Hematopoietic multipotent progenitor cell treated with erythropoietin and hydrocortisone succinate and interleukin-3 and kit ligand, for 4 days (in vitro differentiated cells): Measurements from ENCODE around the gene ING1.
"Not testable (repeated sequence)": the region's sequence is repeated elsewhere in the genome, so short reads cannot be mapped to it uniquely, and the experiment has no call there.

ENCODE experiments used
- DNase-seq: peaks from one replicate; pipeline ENCODE4 v3.0.0-alpha.2; 2015

The ING1 gene

DNA sequence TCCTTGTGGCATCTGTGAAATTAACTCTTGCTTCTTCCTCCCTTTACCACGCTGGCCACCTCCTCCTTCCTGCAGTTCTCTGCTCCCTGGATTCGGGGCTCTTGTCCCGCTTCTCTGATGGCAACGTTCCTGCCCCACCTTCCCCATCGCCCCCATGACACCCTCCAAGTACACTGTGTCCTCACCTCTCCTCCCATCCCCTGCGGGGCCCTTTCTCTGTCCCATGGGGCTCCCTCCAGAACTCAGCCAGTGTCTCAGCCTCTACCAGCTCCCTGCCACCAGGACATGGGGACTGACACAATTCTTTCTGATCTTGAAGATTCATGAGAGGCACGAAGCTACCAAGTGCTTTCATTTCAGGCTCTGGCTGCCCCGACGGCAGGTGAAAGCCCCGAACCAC is 16.7 kb upstream of the ING1 start:
- DNase-seq = no peak

GRCh38 chr13:110697842-110698241 is 15.7 kb upstream of the ING1 start:
- peak; percentile 35 for DNase-seq

GRCh38 chr13:110698689-110699088 is 14.8 kb upstream of the ING1 start:
- no peak for DNase-seq

- no peak for DNase-seq
Observed at GRCh38 chr13:110699148-110700145, 14.1 kb upstream of the ING1 start.

- DNase-seq = no peak
Observed at GRCh38 chr13:110700186-110700585, 13.3 kb upstream of the ING1 start.

- peak; percentile 30 for DNase-seq
Observed at GRCh38 chr13:110700641-110701040, 12.9 kb upstream of the ING1 start.

DNA sequence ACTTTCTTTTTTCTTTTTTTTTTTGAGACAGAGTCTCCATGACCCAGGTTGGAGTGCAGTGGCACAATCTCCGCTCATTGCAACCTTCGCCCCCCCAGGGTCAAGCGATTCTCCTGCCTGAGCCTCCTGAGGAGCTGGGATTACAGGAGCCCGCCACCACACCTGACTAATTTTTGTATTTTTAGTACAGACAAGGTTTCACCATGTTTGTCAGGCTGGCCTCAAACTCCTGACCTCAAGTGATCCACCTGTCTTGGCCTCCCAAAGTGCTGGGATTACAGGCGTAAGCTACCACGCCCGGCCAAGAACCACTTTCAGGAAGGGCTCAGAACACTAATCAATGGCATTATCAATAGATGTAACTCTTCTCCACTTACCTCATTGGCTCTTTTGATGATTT is 12.4 kb upstream of the ING1 start:
- not testable (repeated sequence) for DNase-seq

DNA sequence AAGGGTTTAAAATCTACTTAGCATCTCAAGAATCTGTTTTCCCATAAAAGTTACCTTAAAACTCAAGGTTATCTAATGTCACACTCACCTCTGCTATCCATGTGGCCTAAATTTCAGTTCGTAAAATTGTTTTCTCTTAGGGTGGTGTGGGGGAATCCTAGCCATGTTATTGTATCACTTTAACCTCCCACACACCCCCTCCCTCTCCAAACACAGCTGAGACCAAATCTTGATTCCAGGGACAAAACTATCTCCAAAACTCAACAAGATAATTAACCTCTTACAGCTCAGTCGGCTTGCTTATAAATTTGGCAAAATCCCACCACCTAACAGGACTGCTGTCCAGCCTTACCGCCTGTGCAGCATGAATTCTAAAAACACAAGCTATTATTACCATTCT is 11.4 kb upstream of the ING1 start:
- DNase-seq = no peak

DNA sequence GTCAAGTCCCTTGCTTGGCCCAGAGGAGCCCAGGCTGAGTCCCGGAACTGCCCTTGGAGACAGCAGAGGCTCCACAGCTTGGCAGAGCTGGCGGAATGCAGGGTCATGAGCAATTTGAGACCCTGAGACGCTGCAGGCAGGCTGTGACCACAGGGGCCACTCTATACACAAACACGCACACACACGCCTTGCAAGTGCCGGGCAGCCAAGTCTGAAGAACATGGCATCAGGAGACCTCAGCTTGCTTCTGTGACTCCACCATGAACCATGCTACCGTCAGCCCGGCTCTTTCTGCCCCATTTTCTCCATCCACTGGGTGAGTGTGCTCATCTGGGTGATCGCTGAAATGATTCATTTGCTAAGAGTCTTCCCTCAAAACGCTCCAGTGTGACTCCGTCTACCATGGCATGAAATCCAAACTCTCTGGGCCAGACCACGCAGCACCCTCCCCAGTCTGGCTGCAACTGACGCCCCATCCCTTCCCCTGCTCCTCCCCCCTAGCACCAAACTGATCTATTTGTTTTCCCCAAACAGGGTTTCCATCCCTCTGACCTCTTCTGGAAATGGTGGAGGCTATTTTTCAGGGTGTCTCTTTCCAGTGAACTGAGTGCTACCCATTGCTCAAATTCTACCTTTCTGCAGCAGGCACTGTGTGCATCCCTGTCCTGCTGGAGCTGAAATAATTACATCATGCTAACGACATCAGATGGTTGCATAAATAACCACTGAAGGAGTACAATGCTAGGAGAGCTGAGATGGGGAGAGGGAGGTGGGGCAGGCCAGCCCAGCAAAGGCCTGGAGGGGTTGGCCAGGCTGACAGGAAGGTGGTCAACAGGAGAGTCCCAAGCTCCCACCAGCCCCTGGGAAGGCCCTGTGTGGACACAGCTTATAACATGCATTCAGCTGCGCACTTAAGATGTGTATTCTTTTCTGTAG is 10.6 kb upstream of the ING1 start:
- DNase-seq = peak; percentile 21

- peak; percentile 22 for DNase-seq
Observed at GRCh38 chr13:110705356-110705825, 8.1 kb upstream of the ING1 start.

DNA sequence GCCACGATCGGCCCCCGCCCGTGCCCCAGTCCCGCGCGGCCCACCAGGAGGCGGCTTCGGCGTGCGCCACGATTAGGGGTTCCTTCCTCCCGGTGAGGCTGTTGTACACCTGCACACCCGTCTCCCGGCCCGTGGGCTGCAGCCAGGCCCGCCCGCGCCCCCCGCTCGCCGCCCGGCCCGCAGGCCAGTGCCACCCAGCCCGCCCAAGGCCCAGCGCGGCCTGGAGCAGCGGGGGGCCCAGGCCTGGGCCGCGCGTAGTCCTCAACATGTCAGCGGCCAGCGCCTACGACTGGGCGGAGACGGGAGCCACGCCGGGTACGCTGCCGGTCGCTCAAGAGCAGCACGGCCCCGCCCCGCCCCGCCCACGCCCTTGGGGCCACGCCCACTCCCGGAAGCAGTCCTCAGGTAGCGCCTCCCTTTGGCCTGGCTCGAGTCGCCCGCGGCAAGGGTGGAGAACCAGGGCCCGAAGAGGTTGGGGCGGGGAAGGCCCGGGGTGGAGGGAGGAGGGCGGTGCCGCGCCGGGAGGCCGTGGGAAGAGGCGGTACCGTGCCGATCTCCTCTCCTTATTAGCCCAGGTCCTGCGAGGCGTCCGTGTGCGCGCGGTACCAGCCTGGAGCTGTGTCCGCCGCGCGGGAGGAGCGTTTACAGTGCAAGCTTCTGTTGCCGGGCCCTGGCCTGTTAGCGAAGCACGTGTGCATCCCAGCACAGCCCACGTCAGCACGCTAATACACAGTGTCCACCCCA is 7.5 kb upstream of the ING1 start, which contains the start of gene CARS2:
TSS of gene CARS2 (minus strand) at position 291 of the 744 bp plus-strand sequence. CDS start at position 268, 23 bp downstream.
- peak; percentile 99 for DNase-seq

DNA sequence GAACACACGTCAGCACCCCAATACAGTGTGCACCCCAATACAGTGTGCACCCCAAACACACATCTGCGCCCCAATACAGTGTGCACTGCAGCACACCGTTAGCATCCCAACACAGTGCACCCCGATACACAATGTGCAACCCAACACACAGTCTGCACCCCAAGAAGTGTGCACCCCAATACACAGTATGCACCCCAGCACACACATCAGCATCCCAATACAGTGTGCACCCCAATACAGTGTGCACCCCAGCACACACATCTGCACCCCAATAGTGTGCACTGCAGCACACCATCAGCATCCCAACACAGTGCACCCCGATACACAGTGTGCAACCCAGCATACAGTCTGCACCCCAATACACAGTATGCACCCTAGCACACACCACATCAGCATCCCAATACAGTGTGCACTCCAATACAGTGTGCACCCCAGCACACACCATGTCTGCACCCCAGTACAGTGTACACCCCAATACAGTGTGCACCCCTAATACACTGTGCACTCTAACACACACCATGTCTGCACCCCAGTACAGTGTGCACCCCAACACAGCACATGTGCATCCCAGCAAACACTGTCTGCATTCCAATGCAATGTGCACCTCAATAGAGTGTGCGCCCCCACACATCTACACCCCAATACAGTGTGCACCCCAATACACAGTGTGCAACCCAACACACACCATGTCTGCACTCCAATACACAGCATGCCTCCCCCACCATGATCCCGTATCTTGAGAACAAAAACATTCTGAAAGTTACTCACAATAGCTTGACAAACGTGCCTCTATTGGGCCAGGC is 6.7 kb upstream of the ING1 start:
- DNase-seq = no peak

GRCh38 chr13:110712081-110712848 is 1.2 kb upstream of the ING1 start:
- DNase-seq = peak; percentile 95

DNA sequence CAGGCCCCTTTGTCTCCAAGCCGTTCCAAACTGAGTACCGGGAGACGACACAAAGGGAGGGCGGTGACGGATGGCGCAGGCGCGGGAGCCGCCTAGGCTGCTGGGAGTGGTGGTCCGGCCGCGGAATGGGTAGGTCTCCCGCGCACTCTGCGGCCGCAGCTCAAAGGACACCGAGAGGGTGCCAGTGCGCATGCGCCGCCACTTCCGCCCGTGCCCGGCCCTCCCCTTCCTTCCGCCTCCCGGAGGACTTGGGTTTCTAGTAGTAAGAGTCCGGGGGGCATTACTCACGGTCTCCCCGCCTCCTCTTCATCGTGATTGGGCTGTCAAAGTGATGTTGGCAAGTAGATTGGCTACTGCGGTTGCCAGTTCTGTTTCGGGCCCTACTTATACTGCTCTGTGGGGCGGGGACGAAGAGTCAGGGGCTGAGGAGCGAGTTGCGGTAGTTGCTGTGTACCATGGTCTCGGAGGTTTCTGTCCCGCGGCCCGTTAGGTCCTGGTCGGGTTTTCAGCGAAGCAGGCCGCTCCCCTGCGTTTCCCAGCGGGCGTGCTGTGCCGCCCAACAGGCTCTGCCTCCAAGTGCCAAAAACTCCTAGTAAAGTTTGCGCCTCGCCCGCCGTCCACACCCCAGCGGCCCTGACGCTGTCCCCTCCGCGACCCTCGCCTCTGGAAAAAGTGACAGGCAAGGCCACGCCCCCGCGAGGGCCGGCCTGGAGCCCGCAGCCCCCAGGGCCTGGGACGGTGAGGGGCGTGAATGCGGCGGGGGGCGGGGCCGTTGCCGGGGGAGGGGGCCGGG is 455 bp upstream of the ING1 start:
- peak; percentile 100 for DNase-seq

DNA sequence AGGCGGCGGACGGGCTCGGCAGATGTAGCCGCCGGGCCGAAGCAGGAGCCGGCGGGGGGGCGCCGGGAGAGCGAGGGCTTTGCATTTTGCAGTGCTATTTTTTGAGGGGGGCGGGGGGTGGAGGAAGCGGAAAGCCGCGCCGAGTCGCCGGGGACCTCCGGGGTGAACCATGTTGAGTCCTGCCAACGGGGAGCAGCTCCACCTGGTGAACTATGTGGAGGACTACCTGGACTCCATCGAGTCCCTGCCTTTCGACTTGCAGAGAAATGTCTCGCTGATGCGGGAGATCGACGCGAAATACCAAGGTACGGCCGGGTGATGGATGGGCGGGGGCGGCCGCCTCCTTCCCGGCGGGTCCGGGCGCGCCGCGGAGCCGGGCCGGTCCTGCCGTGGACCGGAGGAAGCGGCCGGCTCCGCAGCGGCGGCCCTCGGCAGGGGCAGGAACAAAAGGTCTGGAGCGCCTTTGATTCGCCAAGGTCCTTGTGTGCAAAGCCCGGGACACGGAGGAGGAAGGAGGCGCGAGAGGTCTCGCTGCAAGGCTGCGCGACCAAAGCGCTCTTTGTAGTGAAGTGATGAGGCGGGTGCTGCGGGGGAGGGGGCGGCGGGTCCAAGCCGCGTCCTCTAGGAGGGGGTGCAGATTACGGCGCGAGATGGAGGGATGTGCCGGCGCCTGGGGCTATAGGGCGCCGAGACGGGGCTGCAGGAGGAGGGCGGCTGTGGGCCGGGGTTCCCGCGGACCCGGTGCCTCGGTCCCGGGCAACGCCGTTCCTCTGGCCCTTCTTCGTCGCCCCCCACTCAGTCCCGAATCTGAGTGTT is 689 bp downstream of the ING1 start:
- peak; percentile 75 for DNase-seq

DNA sequence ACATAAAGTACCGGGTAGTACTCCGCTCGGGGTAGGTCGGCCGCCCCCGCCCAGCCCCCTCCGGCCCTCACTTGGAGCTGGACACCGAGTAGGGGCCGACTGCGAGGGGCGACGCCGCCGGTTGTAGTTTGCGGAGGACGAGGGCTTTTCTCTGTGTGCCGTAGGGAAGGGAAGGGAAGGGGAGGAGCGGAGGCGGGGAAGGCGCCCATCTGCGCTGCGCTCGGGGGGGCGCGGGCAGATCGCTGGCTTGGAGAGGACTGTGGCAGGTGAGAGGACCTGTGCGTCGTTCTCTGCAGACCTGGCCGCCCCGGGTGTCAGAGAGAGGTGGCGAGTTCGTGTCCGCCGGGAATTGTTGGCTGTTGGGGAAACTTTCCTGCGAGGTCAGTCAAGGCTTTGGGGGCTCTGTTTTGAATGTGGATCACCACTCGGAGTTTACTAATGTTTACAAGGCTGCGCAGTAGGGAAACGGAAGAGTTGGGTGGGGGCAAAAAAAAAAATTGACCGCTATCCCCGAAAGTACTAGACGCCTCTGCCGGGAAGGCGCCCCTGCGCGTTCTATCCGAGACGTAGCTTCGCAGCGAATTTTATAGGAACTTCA is 1.4 kb downstream of the ING1 start:
- peak; percentile 68 for DNase-seq

- peak; percentile 100 for DNase-seq
Observed at GRCh38 chr13:110715395-110716246, 2.1 kb downstream of the ING1 start.

DNA sequence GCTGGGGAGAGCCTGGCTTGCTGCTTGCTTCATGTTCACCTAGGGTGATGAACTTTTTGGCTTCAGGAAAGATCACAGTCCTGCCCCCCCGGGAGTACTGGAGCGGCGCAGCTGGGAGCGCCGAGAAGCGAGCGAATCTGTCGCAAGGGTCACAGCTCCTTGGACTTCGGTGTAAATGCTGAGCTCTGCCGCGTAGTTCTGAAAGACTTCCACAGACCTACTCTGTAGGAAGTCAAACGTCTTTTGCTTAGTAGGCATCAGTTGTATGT is 2.7 kb downstream of the ING1 start:
- peak; percentile 40 for DNase-seq
